HepG2 (cell line): Measurements from ENCODE around the gene NECTIN2. TPM values are rescaled to one million over a fixed set of nuclear protein-coding genes. Genes with fewer than 3 reads are reported as not detected.
"Not testable (repeated sequence)": the region's sequence is repeated elsewhere in the genome, so short reads cannot be mapped to it uniquely, and the experiment has no call there.

Source experiments
- ATF7 ChIP-seq, 2 experiments: fragments of 450-650 bp in 1 of 2; sonication (generic) in 1 of 2; formaldehyde crosslinking in 1 of 2; IDR thresholded peaks; 2 replicates each; pipeline versions ENCODE4 v1.4.0 to v1.6.1; 2016 to 2020; ENCODE audit warnings: antibody characterized with exemption in 1 of 2, mild to moderate bottlenecking in 1 of 2, missing genetic modification reagents in 1 of 2
- POGZ ChIP-seq: sonication (generic); formaldehyde crosslinking; IDR thresholded peaks from 2 replicates; pipeline ENCODE4 v1.4.0; 2020; ENCODE audit warnings: mild to moderate bottlenecking, missing genetic modification reagents
- RFX5 ChIP-seq: IDR thresholded peaks from 2 replicates; pipeline ENCODE4 v1.6.1; 2011; ENCODE audit warnings: low read depth, low read length, improper control_type of control experiment
- RFXANK ChIP-seq: IDR thresholded peaks from 2 replicates; pipeline ENCODE4 v1.6.1; 2016
- ZFX ChIP-seq: sonication (generic); formaldehyde crosslinking; IDR thresholded peaks from 2 replicates; pipeline ENCODE4 v1.4.0; 2020; ENCODE audit warnings: mild to moderate bottlenecking, low read depth, missing genetic modification reagents, moderate library complexity
- ZNF788 ChIP-seq: sonication (generic); formaldehyde crosslinking; IDR thresholded peaks from 2 replicates; pipeline ENCODE4 v1.5.0; 2020; ENCODE audit warnings: mild to moderate bottlenecking, missing genetic modification reagents, borderline replicate concordance
- polyA plus RNA-seq, 8 experiments: library from polyadenylated mRNA; depleted of rRNA in 3 of 8; stranded (reverse) in 7 of 8; unstranded in 1 of 8; fragments of >200 nt; fragmentation: Illumina TruSeq in 4 of 8; extraction: Trizol in 4 of 8; gene quantifications; 2 replicates each; pipeline versions ENCODE4 v1.2.1 to v1.2.3, GENCODE V29; 2011 to 2016; ENCODE audit warnings: low read depth in 4 of 8, missing spikeins in 1 of 8, mixed read lengths in 1 of 8; ENCODE audit not compliant: insufficient read depth in 1 of 8
- total RNA-seq, 5 experiments: library from RNA; depleted of rRNA; stranded (reverse); fragments of >200 nt; fragmentation: Illumina TruSeq; extraction: Trizol; gene quantifications; 2 replicates each; pipeline ENCODE4 v1.2.3, GENCODE V29; 2016; ENCODE audit warnings: low read depth in 1 of 5
- TF ChIP-seq, protein P1 (sequence below): sonication (generic); formaldehyde crosslinking; IDR thresholded peaks from 2 replicates; pipeline ENCODE4 v1.9.0; 2021; ENCODE audit warnings: mild to moderate bottlenecking, missing genetic modification reagents
- TF ChIP-seq, protein P2 (sequence below): IDR thresholded peaks from 2 replicates; pipeline ENCODE4 v1.6.1; 2016; ENCODE audit warnings: mild to moderate bottlenecking
- TF ChIP-seq, protein P3 (sequence below): IDR thresholded peaks from 2 replicates; pipeline ENCODE4 v1.6.1; 2016; ENCODE audit warnings: low read depth, missing genetic modification reagents, missing compliant biosample characterization
- TF ChIP-seq, protein P4 (sequence below), 2 experiments: sonication (generic) in 1 of 2; formaldehyde crosslinking in 1 of 2; IDR thresholded peaks; 2 replicates each; pipeline versions ENCODE4 v1.5.1 to v1.6.1; 2011 to 2020; ENCODE audit warnings: borderline replicate concordance in 1 of 2, low read depth in 1 of 2, low read length in 1 of 2, mild to moderate bottlenecking in 1 of 2, missing genetic modification reagents in 1 of 2, moderate library complexity in 1 of 2

NECTIN2 gene
- total and polyA plus RNA-seq, 2 of the 13 experiments (the other 11 are each of a cell fraction or from before 2014, with no cell fraction given) = 75.4 to 114 TPM

DNA sequence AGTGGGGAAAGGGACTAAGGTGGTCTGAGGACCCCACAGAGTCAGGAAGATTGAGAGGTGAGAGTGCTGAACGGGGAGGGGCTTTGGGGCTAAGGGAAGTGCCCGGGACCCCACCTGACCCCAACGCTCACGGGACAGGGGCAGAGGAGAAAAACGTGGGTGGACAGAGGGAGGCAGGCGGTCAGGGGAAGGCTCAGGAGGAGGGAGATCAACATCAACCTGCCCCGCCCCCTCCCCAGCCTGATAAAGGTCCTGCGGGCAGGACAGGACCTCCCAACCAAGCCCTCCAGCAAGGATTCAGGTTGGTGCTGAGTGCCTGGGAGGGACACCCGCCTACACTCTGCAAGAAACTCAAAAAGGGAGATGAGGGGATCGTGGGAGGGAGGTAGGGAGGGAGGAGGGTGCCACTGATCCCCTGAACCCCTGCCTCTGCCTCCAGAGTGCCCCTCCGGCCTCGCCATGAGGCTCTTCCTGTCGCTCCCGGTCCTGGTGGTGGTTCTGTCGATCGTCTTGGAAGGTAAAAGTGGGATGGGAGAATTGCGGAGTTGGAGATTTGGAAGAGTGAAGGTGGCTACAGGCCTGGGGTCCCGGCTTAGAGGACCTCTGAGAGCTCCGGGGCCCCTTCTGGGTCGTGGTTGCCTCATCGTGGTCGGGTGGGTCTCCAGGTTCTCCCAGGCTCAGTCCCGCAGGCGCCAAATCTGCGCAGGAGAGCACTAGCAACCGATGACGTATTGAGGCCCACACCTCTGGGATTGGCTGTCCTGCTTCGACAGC is 68.5 kb downstream of the NECTIN2 start, which contains the start of gene APOC1 (continued):
- TF ChIP-seq, protein P1, sequence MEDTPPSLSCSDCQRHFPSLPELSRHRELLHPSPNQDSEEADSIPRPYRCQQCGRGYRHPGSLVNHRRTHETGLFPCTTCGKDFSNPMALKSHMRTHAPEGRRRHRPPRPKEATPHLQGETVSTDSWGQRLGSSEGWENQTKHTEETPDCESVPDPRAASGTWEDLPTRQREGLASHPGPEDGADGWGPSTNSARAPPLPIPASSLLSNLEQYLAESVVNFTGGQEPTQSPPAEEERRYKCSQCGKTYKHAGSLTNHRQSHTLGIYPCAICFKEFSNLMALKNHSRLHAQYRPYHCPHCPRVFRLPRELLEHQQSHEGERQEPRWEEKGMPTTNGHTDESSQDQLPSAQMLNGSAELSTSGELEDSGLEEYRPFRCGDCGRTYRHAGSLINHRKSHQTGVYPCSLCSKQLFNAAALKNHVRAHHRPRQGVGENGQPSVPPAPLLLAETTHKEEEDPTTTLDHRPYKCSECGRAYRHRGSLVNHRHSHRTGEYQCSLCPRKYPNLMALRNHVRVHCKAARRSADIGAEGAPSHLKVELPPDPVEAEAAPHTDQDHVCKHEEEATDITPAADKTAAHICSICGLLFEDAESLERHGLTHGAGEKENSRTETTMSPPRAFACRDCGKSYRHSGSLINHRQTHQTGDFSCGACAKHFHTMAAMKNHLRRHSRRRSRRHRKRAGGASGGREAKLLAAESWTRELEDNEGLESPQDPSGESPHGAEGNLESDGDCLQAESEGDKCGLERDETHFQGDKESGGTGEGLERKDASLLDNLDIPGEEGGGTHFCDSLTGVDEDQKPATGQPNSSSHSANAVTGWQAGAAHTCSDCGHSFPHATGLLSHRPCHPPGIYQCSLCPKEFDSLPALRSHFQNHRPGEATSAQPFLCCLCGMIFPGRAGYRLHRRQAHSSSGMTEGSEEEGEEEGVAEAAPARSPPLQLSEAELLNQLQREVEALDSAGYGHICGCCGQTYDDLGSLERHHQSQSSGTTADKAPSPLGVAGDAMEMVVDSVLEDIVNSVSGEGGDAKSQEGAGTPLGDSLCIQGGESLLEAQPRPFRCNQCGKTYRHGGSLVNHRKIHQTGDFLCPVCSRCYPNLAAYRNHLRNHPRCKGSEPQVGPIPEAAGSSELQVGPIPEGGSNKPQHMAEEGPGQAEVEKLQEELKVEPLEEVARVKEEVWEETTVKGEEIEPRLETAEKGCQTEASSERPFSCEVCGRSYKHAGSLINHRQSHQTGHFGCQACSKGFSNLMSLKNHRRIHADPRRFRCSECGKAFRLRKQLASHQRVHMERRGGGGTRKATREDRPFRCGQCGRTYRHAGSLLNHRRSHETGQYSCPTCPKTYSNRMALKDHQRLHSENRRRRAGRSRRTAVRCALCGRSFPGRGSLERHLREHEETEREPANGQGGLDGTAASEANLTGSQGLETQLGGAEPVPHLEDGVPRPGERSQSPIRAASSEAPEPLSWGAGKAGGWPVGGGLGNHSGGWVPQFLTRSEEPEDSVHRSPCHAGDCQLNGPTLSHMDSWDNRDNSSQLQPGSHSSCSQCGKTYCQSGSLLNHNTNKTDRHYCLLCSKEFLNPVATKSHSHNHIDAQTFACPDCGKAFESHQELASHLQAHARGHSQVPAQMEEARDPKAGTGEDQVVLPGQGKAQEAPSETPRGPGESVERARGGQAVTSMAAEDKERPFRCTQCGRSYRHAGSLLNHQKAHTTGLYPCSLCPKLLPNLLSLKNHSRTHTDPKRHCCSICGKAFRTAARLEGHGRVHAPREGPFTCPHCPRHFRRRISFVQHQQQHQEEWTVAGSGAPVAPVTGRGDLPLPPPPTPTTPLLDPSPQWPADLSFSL = 0 out of 2 replicates have a peak, but pooled peaks have one; percentile 43
- TF ChIP-seq, protein P2, sequence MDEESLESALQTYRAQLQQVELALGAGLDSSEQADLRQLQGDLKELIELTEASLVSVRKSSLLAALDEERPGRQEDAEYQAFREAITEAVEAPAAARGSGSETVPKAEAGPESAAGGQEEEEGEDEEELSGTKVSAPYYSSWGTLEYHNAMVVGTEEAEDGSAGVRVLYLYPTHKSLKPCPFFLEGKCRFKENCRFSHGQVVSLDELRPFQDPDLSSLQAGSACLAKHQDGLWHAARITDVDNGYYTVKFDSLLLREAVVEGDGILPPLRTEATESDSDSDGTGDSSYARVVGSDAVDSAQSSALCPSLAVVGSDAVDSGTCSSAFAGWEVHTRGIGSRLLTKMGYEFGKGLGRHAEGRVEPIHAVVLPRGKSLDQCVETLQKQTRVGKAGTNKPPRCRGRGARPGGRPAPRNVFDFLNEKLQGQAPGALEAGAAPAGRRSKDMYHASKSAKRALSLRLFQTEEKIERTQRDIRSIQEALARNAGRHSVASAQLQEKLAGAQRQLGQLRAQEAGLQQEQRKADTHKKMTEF = peak; percentile 39; the same call in 1 of the 2 replicates
- TF ChIP-seq, protein P3, sequence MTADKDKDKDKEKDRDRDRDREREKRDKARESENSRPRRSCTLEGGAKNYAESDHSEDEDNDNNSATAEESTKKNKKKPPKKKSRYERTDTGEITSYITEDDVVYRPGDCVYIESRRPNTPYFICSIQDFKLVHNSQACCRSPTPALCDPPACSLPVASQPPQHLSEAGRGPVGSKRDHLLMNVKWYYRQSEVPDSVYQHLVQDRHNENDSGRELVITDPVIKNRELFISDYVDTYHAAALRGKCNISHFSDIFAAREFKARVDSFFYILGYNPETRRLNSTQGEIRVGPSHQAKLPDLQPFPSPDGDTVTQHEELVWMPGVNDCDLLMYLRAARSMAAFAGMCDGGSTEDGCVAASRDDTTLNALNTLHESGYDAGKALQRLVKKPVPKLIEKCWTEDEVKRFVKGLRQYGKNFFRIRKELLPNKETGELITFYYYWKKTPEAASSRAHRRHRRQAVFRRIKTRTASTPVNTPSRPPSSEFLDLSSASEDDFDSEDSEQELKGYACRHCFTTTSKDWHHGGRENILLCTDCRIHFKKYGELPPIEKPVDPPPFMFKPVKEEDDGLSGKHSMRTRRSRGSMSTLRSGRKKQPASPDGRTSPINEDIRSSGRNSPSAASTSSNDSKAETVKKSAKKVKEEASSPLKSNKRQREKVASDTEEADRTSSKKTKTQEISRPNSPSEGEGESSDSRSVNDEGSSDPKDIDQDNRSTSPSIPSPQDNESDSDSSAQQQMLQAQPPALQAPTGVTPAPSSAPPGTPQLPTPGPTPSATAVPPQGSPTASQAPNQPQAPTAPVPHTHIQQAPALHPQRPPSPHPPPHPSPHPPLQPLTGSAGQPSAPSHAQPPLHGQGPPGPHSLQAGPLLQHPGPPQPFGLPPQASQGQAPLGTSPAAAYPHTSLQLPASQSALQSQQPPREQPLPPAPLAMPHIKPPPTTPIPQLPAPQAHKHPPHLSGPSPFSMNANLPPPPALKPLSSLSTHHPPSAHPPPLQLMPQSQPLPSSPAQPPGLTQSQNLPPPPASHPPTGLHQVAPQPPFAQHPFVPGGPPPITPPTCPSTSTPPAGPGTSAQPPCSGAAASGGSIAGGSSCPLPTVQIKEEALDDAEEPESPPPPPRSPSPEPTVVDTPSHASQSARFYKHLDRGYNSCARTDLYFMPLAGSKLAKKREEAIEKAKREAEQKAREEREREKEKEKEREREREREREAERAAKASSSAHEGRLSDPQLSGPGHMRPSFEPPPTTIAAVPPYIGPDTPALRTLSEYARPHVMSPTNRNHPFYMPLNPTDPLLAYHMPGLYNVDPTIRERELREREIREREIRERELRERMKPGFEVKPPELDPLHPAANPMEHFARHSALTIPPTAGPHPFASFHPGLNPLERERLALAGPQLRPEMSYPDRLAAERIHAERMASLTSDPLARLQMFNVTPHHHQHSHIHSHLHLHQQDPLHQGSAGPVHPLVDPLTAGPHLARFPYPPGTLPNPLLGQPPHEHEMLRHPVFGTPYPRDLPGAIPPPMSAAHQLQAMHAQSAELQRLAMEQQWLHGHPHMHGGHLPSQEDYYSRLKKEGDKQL (CRISPR knock-in tag) = 0 out of 2 replicates have a peak, but pooled peaks have one; percentile 5
- TF ChIP-seq POGZ (CRISPR knock-in tag) (0 out of 2 replicates have a peak, but pooled peaks have one; percentile 39), ATF7 (IDR thresholded peaks at IDR 0.05) (peak; percentile 64), RFXANK (CRISPR knock-in tag) (peak; percentile 100), ZFX (CRISPR knock-in tag) (peak; percentile 64; the same call in 1 of the 2 replicates), ZNF788 (CRISPR knock-in tag) (peak; percentile 44; the same call in 1 of the 2 replicates), RFX5 (peak; percentile 98)
- not testable (repeated sequence) for TF ChIP-seq ATF7 (CRISPR knock-in tag; IDR thresholded peaks at IDR 0.05)
- TF ChIP-seq, protein P4, sequence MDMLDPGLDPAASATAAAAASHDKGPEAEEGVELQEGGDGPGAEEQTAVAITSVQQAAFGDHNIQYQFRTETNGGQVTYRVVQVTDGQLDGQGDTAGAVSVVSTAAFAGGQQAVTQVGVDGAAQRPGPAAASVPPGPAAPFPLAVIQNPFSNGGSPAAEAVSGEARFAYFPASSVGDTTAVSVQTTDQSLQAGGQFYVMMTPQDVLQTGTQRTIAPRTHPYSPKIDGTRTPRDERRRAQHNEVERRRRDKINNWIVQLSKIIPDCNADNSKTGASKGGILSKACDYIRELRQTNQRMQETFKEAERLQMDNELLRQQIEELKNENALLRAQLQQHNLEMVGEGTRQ (IDR thresholded peaks at IDR 0.05; ENCODE audit: low read depth, low read length) = not testable (repeated sequence)
- TF ChIP-seq, protein P4 (CRISPR knock-in tag; IDR thresholded peaks at IDR 0.05; ENCODE audit: borderline replicate concordance) = 0 out of 2 replicates have a peak, but pooled peaks have one; percentile 26
